HG02981 (cell line): ENCODE results near the gene FUT8.
"Not testable (repeated sequence)": the region's sequence is repeated elsewhere in the genome, so short reads cannot be mapped to it uniquely, and the experiment has no call there.

ENCODE experiments used
- ATAC-seq: cut with Tn5 transposase; IDR thresholded peaks from one replicate; pipeline ENCODE4 v1.9.1; 2021; ENCODE audit warnings: mild to moderate bottlenecking, moderate library complexity; ENCODE audit not compliant: unreplicated experiment

The FUT8 gene

GRCh38 chr14:65449647-65450046 lies 37.1 kb downstream of the FUT8 start:
- ATAC-seq = no peak

DNA sequence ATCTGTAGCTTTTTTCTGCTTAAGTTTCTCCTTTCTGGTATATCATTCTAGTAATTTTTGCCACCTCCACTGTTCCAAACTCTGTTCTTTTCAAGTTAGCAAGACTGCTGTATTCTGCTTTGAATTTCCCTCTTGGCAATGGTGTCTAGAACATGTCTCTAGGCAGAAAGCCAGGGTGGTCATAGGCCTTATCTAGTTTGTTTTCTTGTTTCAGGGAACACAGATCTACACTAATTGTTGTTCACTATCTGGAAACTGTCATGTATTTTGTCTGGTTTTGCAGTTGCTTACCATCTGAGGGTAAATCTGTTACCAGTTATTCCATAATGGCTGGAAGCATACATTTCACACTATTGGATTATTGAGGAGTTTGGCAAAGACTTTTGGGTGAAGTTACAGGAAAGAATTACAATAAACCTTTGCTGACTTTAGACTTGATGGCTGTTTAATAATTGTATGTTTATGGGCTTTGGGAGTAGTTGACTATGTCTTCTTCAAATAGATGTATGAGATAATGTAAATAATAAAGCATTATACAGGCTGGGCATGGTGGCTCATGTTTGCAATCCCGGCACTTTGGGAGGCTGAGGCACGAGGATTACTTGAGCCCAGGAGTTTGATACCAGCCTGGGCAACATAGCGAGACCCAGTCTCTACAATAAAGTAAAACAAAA lies 41.4 kb downstream of the FUT8 start:
- no peak for ATAC-seq

GRCh38 chr14:65456247-65456646 lies 43.7 kb downstream of the FUT8 start:
- no peak for ATAC-seq

DNA sequence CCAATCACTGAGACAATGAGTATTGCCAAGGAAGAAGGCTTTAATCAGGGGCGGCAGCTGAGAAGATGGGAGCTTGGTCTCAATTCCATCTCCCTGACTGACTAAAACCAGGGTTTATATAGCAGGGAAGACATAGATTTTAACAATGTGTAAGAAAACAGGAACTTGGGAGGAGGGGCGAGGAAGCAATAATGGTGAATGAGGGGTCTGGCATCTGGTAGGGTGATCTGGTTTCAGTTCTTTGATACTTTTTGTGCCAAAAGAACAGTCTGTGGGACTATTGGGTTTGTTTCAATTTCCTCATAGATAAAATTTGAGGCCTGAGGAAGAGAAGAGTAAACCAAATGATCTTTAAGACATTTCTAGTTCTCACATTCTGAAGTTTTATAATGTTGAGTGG lies 49.2 kb downstream of the FUT8 start:
- no peak for ATAC-seq

DNA sequence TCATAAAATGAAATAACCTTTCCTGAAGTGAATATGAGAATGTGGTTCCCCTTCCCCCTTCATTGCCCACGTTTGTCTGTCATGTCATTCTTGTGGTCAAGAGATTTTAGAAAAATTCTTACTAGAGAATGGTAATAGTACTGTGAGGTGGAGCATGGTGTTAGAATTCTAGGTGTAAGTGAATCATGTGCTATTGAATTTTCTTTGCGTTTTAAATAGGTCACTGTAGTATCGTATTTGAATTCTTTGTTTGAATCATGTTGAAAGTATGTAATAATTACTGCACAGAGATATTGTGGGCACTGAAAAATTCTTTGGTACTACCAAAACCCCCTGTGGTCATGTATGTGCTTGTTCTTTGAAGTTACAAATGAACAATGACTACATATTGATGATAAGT lies 49.9 kb downstream of the FUT8 start:
- peak; percentile 65 for ATAC-seq

DNA sequence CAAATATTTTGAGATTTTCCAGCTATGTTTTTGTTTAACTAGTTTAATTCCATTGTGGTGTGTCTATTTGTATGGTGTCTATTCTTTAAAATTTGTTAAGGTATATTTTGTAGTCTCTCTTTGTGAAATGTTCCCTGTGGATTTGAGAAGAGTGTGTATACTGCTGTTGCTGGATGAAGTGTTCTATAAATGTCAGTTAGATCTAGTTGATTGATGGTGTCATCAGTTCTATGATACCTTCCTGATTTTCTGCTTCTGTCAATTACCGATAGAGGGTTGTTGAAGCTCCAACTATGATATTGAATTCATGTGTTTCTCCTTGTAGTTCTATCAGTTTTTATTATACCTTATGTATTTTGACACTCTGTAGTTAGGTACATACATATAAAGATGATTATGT lies 53.1 kb downstream of the FUT8 start:
- no peak for ATAC-seq

- ATAC-seq = not testable (repeated sequence)
These were observed 55.4 kb downstream of the FUT8 start for GRCh38 chr14:65467926-65468325.

- ATAC-seq = no peak
These were observed 57.4 kb downstream of the FUT8 start for GRCh38 chr14:65469903-65470302.

DNA sequence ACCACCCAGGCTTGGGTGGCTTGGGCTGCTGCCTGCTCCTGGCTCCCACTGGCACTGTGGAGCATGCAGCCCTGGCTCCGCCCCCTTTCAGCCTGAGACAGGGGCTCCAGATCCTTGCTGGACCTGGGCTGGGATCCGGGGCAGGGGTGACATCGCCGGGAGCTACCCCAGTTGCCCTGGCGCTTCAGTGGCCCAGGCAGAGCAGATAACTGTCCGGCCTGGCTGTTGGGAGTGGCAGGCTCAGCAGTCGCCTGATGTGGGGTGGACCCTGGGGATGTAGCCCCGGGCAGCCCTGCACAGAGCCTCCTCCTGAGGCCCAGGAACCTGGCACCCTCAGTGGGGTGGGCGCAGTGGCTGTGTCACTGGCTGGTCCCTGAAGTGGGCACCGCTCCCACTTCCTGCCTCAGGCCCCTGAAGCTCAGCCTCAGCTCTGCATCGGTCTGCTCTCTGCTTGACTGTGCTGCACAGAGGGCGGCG lies 57.9 kb downstream of the FUT8 start:
- peak; percentile 39 for ATAC-seq

DNA sequence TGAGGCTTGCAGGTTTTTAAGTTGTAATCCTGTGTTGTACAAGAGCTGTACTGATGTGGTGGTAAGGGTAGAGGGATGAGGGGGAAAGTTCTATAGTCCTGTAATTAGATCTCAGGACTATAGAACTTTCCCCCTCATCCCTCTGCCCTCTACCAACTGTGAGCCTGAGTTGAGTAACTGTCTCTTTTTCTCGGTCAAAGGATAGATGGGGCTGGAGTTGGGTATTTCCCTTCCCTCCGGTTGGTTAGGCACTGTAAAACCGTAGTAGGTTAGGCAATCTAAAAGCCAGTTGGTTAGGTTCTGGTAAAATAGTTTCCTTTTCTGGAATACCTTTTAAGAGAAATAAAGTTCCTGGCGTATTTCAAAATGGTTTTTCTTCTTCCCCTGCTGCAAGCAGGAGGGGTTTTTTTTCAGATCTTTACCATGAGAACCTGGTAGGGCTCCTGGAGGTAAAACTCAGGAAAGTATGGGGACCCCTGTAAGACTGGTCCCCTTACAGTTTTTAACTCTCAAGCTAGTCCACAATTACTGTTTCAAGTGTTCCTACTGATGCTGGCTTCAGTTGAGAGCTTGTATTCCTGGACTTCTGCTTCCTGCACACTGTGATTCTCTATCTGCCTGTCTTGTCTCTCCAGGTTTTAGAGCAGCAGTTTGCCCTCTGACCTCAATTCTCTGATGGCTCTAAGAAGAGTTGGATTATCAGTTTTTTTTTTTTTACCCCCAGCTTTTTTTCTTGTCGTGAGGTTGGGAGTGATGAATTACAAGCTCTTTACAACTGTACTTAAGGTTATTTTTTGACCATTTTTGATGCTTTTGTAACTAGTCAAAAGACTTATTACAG lies 58.7 kb downstream of the FUT8 start:
- ATAC-seq = peak; percentile 82

DNA sequence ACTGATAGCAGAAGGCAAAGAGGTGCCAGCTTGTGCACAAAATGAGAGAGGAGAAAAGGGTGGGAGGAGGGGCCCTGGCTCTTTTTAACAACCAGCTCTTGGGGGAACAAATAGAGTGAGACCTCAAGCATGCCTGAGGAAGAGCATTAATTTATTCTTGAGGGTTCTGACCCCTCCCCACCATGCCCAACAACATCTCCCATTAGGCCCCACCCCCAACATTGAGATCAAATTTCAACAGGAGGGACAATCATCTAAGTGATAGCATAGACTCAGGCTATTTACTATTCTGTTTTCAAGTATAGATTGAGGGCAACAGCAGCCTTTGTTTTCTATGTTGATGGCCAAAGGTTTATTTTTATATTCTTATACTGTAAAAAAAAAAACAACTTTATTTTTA lies 59.7 kb downstream of the FUT8 start:
- no peak for ATAC-seq

GRCh38 chr14:65476273-65476941 lies 63.9 kb downstream of the FUT8 start:
- ATAC-seq = peak; percentile 80

- ATAC-seq = no peak
These were observed 64.4 kb downstream of the FUT8 start for GRCh38 chr14:65476942-65477318.

GRCh38 chr14:65478017-65478416 lies 65.5 kb downstream of the FUT8 start:
- ATAC-seq = no peak

DNA sequence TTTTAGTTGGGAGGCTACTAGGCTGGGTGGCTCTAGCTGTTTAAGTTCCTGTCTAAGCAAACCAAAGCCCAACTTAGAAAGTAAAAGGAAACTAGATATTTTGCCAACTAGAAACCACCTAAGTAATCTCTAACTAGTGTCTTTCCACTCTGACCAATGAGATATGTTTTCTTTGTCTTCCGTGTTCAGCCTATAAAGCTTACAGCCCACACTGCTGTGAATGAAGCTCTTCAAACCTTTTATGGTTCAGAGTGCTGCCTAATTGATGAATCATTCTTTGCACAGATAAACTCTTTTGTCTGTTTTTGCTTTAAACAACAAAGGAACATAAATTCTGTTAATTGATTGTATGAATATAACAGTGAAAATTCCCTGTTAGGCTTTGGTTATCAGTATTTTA lies 66.1 kb downstream of the FUT8 start:
- no peak for ATAC-seq

DNA sequence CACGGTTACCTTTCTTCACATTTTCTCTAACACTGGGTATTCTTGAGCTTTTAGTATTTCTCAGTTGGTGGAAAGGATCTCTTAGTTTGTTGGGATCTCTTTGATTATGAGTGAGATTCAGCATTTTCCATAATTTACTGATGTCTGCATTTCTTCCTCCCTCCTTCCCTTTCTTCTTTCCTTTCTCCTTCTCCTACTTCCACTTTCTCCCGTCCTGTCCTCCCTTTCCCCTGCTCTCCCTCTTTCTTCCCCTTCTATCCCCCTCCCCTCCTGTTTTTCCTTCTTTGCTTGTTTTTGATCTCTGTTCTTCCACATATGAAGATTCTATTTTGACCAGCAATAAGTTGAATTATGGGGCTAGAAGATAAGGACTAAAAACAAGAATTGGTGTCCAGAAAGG lies 66.9 kb downstream of the FUT8 start:
- no peak for ATAC-seq

DNA sequence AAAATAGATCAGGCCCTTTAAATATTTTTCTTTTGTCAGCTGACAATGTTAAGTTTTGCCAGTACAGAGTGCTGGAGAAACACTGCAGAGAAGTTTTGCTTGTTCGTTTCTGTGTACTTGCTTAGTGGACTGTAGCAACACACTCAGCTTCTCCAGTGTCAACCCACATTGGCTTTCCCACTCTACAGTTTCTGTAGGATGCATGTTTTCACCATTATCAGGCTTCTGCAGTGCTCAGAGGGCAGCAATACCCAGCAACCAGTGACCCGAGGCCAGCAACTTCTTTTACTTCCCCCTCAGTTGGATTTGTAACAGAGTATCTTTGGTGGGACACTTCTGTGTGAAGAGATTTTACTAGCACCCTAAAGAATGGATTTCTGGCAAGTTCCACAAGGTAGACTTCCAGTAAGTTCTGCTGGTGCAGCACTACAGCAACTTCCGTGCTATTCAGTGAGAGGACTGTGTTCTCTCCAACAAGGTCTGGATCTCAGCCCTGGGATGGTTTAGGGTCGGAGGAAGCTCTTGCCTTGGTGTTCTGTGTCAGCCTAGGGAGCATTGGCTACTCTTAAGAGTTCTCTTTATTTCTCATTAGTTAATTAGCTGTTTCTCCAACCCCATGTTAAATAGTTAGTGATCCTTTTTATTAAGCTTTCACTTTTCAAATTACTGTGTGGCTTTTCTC lies 70.4 kb downstream of the FUT8 start:
- no peak for ATAC-seq

DNA sequence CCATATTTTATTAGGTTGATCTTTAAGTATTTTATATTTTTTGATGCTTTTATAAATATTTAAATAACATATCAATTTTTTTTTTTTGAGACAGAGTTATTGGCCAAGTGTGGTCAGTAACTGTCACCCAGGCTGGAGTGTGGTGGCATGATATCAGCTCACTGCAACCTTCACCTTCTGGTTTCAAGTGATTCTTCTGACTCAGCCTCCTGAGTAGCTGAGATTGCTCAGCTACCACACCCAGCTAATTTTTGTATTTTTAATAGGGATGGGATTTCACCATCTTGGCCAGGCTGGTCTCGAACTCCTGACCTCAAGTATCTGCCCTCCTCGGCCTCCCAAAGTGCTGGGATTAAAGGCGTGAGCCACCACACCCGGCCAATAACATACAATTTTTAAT lies 71.1 kb downstream of the FUT8 start:
- no peak for ATAC-seq

DNA sequence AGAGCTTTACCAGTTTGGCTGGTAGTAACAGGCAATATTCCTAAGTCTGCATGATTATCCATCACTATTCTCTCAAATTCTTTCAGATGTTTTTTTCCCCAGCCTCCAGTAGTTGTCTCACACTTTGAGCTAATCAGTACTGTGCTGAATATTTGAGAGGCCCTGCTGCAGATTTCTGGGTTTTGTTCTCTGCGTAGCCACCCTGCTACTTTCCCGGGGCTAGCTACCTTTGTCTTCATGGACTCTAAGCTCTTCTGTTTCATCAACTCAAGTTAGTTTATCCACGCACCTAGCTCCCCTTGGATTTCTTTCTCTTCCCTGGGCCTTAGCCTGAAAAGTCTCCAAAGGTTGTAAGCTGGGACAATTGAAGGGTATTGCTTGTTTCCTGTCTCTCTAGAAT lies 73.0 kb downstream of the FUT8 start:
- ATAC-seq = no peak

- ATAC-seq = no peak
These were observed 74.3 kb downstream of the FUT8 start for GRCh38 chr14:65486863-65487262.

- no peak for ATAC-seq
These were observed 75.4 kb downstream of the FUT8 start for GRCh38 chr14:65487783-65488494.
